GM21390 (cell line): ENCODE results near the gene TMEM181.
"Not testable (repeated sequence)": the region's sequence is repeated elsewhere in the genome, so short reads cannot be mapped to it uniquely, and the experiment has no call there.

Experiments
- ATAC-seq: cut with Tn5 transposase; IDR thresholded peaks from one replicate; pipeline ENCODE4 v1.9.1; 2021; ENCODE audit not compliant: unreplicated experiment

Gene TMEM181

DNA sequence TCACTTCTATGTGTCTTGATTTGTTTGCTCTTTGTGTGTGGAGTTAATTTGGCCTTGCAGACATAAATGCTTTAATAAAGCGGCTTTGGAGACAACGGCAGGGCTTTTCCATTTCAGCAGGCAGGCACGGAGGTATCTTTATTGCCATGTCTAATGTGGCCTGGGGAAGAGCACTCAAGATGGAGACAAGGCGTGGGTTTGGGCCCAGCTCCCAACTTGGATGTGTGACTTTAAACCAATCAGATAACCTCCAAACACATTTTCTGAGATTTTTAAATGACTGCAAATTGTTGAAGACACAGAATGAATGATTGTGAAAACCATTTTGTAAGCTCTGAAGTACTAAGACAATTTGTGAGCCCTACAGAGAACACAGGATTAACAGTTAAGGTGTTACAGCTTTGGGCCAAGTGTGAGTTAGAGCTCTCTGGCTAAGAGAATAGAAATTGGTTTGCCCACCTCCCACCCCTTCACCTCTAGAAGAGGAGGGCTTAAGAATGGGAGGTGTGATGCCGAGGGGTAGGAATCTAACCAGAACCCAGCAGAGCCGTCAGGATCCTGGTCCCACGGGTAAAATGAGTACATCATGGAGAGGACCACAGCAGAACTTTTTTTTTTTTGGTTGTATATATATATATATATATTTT, 75.7 kb downstream of the TMEM181 start:
- ATAC-seq: no peak

DNA sequence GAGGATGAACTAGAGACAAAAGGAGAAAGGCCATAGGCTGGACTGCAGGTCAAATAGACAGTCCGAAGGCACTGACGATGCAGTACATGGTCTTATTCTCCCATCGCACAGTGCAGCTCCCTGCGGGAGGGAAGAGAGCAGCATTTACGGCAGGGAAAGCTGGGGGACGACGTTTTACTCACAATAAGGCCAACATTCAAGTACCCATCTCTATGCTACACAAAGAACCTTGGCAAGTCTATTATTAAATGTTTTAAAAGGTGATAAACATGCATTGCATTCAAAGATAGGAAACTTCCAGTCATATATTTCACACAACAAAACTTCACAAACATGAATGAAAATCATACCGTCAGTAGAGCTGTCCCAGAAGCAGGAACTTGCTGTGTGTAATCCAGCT, 76.9 kb downstream of the TMEM181 start:
- ATAC-seq: no peak

GRCh38 chr6:158638324-158638854, 78.5 kb downstream of the TMEM181 start:
- no peak for ATAC-seq

GRCh38 chr6:158639056-158639455, 79.2 kb downstream of the TMEM181 start:
- no peak for ATAC-seq

- ATAC-seq: no peak
Observed at GRCh38 chr6:158640519-158640918, 80.6 kb downstream of the TMEM181 start.

DNA sequence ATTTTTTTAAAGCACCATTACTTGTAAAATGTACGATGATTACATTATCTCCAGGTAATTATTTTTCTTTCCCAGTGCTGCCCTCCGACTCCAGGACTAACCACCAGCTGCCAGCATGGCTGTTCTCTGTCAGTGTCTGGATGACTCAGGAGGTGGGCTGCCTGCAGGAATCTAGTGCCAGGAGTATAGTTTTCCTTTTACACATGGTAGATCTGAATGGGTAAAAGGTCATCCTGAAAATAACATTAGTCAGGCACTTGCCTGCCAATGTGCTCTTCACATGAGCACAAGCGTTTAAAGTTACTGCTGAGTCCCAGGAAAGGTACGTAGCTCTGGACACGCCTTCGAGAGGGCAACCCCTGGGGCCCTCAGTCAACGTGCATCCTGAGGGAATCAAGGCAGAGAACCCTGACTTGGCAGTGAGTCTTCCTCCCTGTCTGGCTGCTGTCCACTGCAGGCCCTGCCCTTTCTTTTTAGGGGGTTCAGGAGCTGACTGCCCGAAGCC, 82.3 kb downstream of the TMEM181 start:
- no peak for ATAC-seq

- no peak for ATAC-seq
Observed at GRCh38 chr6:158643836-158644230, 83.9 kb downstream of the TMEM181 start.

DNA sequence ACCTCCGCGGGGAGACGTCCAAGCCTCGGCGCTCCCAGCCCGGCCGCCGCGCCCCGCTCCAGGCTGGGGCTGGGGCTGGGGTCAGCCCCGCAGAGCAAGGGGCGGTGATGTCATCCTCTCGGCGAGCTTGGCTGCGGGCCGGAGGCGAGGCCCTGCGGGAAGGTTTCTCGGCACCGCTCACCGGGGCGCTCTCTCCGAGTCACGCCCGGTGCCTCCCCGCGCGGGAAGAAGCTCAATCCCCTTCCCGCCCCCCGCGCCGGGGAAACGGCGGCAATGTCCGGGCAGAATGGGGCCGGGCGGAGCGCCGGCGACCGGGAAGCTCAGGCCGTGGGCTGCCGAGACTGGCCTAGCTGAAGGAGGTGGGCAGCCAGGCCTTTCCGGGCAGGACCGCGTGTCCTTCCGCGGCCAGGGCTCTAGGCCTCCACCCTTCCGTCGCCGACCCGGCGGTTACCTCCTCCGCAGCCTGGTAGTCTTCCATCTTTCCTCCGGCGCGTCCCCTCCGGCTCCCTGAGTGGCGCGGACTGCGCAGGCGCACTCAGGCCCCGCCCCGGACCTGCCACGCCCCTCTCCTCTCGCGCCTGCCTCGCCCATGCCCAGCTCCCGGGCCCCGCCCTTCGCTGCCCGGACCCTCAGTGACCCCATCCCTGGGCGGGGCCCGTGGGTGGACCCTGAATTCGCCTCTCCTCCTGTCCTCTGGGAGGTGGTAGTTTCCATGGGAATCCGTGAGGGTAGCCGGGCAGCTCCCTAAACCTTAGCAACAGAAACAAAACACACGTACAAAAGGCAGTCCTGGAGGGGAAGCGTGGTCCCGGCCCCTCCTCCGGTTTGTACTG, 84.6 kb downstream of the TMEM181 start, which contains the start of gene DYNLT1:
TSS of gene DYNLT1 (minus strand) at position 513 of the 833 bp plus-strand sequence. CDS start at position 478, 35 bp downstream.
- peak; percentile 57 for ATAC-seq

GRCh38 chr6:158645064-158646022, 85.5 kb downstream of the TMEM181 start:
- no peak for ATAC-seq

GRCh38 chr6:158646023-158646910, 86.4 kb downstream of the TMEM181 start:
- no peak for ATAC-seq

- no peak for ATAC-seq
Observed at GRCh38 chr6:158647501-158647900, 87.6 kb downstream of the TMEM181 start.

DNA sequence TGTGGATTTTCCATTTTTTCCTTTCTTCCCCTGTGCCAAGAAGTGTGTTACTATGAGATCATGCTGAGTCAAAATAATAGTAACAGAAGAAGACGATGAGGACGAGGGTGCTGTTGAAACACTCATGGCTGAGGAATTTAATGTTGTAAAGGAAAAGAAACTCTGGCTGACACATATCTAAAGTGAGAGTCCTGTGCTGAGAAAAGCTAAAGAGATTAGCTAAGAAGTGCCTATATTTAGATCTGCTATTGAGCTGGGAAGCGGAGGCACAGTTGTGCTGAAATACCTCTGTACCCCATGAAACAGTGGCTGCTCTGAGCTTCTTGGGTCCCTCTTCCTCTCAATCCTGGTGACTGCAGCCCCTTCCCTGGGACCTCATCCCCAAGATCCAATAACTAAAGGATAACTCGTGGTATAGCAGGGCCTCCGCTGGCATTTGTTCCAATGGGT, 88.8 kb downstream of the TMEM181 start:
- peak; percentile 35 for ATAC-seq

- peak; percentile 49 for ATAC-seq
Observed at GRCh38 chr6:158649289-158650143, 89.6 kb downstream of the TMEM181 start, which contains the start of gene SYTL3. Gene SYTL3 (plus strand): TSS chr6:158650054. CDS start chr6:158663269, 13,215 bp downstream.

GRCh38 chr6:158651981-158652737, 92.3 kb downstream of the TMEM181 start:
- ATAC-seq: not testable (repeated sequence)

DNA sequence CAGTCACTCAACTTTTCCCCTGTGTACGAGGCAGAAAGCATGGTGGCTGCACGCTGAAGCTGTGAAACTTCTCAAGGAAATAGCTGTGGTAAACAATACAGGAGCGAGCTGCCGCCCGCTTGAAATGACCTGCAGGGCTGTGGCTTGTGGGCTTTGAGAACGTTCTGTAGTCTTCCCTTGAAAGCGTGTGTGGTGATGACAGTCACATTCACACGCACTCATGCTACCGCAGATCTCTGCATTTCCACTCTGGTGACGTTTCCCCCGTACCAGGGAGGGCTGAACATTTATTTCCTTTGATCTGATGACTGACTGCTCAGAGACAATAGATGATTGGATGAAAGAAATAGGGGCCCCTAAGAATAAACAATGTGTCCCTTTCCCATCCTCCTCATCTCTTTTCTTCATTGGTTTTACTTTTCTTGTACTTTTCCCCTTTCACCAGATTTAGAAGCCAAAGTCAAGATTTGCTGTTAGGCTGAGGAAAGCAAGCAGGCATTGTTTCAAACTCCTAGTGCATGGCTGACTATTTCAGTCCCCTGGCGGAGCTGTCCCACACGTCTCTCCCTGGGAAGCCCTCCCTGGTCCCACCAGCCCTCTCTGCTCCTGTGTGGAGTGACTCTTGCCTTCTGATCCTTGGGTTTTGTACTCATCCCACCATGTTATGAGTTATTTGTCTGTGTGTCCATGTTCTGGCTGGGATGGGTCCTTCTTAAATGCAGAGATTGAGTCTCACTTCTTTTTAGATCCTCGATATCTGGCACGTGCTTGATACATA, 93.9 kb downstream of the TMEM181 start:
- ATAC-seq: peak; percentile 52

DNA sequence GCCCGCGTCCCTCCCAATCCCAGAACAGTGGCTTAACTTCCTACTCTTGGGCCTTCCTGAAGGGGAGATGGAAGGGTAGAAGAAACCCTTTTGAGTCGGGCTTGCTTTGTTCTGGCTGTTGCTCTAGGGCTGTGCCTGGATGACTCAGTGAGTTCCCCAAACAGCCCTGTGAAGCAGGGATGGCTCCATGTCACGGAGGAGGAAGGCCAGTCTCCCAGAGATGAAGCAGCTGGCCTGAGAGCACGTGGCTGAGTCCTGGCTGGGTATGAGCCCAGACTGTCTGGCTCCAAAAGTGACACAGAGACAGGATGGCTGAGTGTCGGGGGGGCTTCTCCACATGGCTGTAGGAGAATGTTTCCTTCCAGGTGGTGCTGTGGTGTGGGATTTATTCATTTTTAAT, 94.6 kb downstream of the TMEM181 start:
- ATAC-seq: no peak

GRCh38 chr6:158654960-158655489, 95.1 kb downstream of the TMEM181 start:
- ATAC-seq: no peak
